KOPT-K1 (cell line): ENCODE data around the gene RNU1-4.
"Not testable (repeated sequence)": the region's sequence is repeated elsewhere in the genome, so short reads cannot be mapped to it uniquely, and the experiment has no call there.

Experiments
- H3K27ac ChIP-seq: fragments of 200-600 bp; sonication (generic); 2 replicates; pipeline ENCODE4 v1.5.1; 2016; ENCODE audit warnings: antibody characterized with exemption, mild to moderate bottlenecking, low read depth, low read length; ENCODE audit not compliant: poor library complexity, severe bottlenecking
- H3K36me3 ChIP-seq: fragments of 200-600 bp; sonication (generic); 2 replicates; pipeline ENCODE4 v1.5.1; 2017; ENCODE audit warnings: antibody characterized with exemption, mild to moderate bottlenecking, low read length, moderate library complexity; ENCODE audit not compliant: insufficient read depth
- H3K9me3 ChIP-seq: fragments of 200-600 bp; sonication (generic); 2 replicates; pipeline ENCODE4 v1.5.1; 2017; ENCODE audit warnings: antibody characterized with exemption, low read length, mild to moderate bottlenecking; ENCODE audit not compliant: insufficient read depth, poor library complexity, severe bottlenecking

Gene RNU1-4

GRCh38 chr1:16740047-16740964, at the start of gene RNU1-4:
Gene RNU1-4, plus strand, starts transcription at chr1:16740516.
- not testable (repeated sequence) for H3K27ac ChIP-seq, H3K9me3 ChIP-seq, H3K36me3 ChIP-seq

DNA sequence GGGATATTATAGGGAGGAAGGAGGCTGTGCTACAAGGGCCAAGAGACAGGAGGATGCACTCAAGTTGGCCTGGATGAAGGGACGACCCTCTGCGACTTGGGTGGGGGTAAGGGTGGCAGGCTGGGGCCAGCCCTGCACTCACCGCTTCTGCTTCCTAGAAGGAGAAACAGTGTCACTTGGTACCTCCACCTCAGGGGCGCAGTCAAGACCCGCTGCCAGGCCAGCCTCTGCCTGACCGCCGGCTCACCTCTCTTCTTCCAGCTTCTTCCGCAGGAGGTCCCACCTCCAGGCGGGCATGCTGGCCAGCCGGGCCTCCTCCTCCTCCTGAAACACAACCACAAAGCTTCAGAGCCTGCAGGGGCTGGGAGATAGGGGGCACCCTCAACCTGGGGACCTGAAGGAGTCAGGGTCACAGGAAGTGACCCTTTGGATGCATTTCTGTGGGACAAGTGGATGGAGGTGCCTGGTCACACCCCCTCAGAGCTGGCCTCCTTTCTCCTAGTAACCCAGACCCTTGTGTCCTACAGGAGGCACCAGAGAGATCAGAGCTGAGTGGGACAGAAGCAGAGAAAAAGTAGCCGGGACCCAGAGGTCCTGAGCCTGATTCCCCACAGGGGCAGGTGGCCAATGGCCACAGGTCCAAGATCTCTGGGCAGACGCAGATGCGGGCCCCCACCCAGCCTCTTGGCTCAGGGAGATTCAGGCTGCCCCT, 49.2 kb upstream of the RNU1-4 start:
- not testable (repeated sequence) for H3K27ac ChIP-seq, H3K36me3 ChIP-seq, H3K9me3 ChIP-seq

- not testable (repeated sequence) for H3K27ac ChIP-seq, H3K9me3 ChIP-seq, H3K36me3 ChIP-seq
Measured at GRCh38 chr1:16692283-16692682, 48.0 kb upstream of the RNU1-4 start.

- H3K9me3 ChIP-seq, H3K36me3 ChIP-seq, H3K27ac ChIP-seq: not testable (repeated sequence)
Measured at GRCh38 chr1:16692717-16693448, 47.4 kb upstream of the RNU1-4 start.

DNA sequence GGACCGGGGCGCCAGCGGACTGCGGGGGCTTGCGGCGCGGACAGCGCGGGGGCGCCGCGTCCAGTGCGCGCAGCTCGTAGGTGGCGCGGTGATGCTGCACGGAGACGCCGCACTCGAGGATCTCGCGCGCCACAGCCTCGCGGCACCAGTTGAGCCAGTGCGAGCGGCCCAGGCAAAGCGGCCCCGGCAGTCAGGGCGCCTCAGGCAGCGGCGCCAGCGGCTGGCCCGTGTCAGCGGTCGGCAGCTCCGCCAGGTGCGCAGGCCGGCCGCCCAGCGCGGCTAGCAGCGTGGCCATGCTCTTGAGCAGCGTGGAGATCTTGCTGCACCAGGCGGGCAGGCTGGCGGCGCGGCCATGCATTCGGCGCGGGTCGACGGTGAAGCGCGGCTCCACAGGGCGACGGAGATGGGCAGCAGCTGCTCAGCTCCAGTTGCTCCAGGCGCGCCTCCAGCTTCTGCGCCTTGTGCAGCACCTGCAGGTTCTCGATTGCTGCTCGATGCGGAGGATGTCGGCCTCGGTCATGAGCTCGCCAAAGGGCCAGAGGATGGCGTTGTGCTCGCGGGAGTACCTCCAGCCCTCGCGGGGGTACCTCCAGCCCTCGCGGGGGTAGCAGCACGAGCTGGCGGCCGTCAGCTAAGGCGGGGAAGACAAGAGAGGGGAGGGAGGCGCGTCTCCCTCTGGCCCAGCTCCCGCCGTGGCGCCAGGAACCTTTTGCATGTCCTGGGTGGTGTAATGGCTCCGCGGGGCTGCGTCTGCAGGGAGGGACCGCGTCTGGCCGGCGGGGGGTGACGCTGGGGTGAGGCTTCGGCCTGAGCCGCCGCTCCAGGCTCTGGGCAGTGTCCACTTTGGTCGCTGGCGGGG, 46.6 kb upstream of the RNU1-4 start:
- H3K36me3 ChIP-seq, H3K27ac ChIP-seq, H3K9me3 ChIP-seq: not testable (repeated sequence)

DNA sequence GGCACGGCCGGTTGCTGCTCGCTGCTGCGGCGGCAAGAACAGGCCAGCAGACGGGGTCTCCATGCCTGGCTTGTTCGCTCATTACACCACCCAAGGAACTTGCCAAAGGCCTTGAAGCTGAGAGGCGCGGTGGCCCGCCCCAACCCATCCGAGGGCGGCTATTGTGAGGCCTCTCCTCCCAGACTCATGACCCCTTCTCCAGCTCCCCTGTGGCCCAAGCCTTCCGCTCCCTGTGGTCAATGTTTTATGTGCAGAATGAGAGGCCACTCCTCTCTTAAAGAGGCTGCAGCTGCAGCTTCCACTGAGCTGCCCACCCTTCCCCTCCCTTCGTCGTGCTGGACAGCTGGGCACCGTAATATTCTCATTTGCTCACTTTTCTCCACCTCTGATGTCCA, 46.0 kb upstream of the RNU1-4 start:
- H3K36me3 ChIP-seq, H3K27ac ChIP-seq, H3K9me3 ChIP-seq: not testable (repeated sequence)

DNA sequence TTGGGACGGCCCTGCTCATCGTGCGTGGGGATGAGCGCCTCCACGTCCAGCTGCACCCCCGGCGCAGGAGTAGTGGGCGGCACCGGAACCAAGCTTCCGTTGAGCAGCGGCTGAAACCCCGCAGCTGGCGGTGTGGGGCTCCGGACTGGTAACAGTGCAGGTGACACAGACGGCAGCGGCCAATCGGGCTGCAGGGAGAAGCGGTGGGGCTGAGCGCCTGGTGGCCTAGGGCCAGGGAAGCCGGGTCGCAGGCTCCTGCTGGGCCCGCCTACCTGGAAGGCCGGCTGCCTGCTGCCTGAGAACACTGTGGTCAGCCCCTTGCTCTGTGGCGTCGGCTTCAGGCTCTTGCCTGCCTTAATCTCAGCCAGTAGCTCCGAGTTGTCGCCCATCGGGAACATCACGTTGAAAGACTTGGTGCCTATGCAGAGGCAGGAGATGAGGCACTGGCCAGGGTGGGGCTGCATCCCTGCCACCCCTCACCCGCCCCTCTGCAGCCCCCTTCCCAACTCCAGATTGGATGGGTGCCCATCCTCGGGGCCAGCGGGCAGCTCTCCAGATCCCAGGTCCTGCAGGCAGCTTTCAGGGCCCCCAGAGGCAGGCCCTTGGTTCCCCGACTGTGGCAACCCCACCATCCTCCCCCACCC, 43.7 kb upstream of the RNU1-4 start:
- not testable (repeated sequence) for H3K27ac ChIP-seq, H3K36me3 ChIP-seq, H3K9me3 ChIP-seq

DNA sequence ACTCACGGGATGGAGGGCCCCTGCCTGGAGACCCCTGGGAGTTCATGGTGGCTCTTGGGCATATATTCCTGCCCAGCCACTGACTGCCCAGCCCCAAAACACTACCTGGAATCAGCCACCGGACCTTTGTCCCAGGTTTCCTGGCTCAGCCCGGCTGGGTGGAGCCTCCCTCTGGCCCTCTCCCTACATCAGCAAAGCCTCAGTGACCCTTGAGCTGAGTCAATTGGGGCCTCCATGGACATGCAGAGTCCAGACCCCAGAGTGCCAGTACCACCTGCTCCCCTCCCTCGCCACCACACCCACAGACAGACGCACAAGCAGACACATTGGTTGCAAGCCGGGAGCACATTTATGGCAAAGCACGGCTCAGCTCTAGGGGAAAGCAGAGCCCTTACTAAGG, 43.2 kb upstream of the RNU1-4 start:
- H3K36me3 ChIP-seq, H3K27ac ChIP-seq, H3K9me3 ChIP-seq: not testable (repeated sequence)

GRCh38 chr1:16699440-16699839, 40.9 kb upstream of the RNU1-4 start:
- H3K27ac ChIP-seq, H3K9me3 ChIP-seq, H3K36me3 ChIP-seq: not testable (repeated sequence)

DNA sequence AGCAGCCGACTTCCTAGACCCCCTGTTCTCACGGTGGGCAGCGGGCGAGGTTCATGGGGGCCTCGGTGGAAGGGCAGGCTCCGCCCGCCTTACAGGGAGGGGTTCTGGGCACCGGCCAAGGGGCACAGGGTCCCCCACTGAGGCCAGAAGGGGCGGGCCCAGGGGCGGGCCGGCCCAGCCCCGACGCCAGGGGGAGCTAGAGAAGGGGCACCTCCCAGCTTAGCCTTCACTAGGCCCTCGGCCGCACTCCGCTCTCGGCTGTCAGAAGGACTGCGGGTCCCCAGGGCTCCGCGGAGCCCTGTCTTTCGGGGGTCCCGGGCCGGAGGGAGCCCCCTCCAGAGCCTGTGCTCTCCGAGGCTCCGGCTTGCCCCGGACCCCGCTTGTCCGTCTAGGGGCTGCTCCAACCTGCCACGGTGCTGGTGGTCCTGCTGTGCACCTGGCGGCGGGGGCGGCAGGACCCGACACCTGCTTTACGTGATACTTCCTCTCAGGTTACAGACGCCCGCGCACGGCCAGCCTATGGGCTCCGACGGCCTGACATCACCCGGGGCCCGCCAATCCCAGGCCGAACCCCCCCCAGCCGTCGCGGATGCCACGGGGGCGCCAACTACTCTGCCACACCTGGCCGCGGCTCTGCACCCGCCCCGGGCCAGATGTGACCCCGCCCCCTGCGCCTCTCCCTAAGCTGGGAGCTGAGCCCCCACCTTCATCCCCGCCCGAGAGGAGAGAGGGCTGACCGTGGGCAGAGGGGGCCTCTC, 40.0 kb upstream of the RNU1-4 start:
- H3K9me3 ChIP-seq, H3K36me3 ChIP-seq, H3K27ac ChIP-seq: not testable (repeated sequence)

DNA sequence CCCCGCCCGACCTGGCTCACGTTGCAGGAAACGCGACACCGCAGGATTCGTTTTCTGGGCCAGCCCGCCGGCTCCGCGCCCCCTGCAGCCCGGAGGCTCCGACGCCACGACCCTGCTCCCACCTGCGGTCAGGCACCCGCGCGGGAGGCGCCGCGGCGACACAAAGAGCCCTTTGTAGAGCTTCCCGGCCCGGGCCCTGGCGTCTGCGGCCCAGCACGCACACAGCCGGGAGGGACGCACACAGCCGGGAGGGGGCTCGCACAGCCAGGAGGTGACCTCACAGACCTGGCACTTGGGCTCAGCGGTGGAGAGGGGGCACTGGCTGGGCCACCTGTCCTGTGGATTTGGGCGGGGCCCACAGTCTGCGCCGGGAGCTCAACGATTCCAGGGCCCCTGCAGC, 39.1 kb upstream of the RNU1-4 start:
- H3K36me3 ChIP-seq, H3K27ac ChIP-seq, H3K9me3 ChIP-seq: not testable (repeated sequence)

- not testable (repeated sequence) for H3K9me3 ChIP-seq, H3K27ac ChIP-seq, H3K36me3 ChIP-seq
Measured at GRCh38 chr1:16702280-16702679, 38.0 kb upstream of the RNU1-4 start.

- not testable (repeated sequence) for H3K27ac ChIP-seq, H3K36me3 ChIP-seq, H3K9me3 ChIP-seq
Measured at GRCh38 chr1:16703141-16703540, 37.2 kb upstream of the RNU1-4 start.

GRCh38 chr1:16703602-16704001, 36.7 kb upstream of the RNU1-4 start:
- H3K36me3 ChIP-seq, H3K27ac ChIP-seq, H3K9me3 ChIP-seq: not testable (repeated sequence)
